GM19372 (cell line): ENCODE data around the gene EXOSC10.
"Not testable (repeated sequence)": the region's sequence is repeated elsewhere in the genome, so short reads cannot be mapped to it uniquely, and the experiment has no call there.

Experiments
- ATAC-seq: cut with Tn5 transposase; IDR thresholded peaks from one replicate; pipeline ENCODE4 v1.9.1; 2021; ENCODE audit warnings: mild to moderate bottlenecking, low read depth, moderate library complexity; ENCODE audit not compliant: unreplicated experiment

EXOSC10 gene

GRCh38 chr1:11063937-11064537 lies 35.6 kb downstream of the EXOSC10 start:
- ATAC-seq, result not testable (repeated sequence)

- no peak for ATAC-seq
Observed at GRCh38 chr1:11062965-11063401, 36.7 kb downstream of the EXOSC10 start.

GRCh38 chr1:11061652-11062365 lies 37.9 kb downstream of the EXOSC10 start:
- no peak for ATAC-seq

- peak; percentile 92 for ATAC-seq
Observed at GRCh38 chr1:11059968-11060830, 39.5 kb downstream of the EXOSC10 start, which contains the start of gene SRM. TSS of gene SRM (minus strand) at chr1:11060018. CDS start at chr1:11059943, 75 bp downstream.

GRCh38 chr1:11059155-11059967 lies 40.3 kb downstream of the EXOSC10 start:
- no peak for ATAC-seq

GRCh38 chr1:11058595-11059154 lies 41.0 kb downstream of the EXOSC10 start:
- no peak for ATAC-seq

GRCh38 chr1:11058026-11058425 lies 41.6 kb downstream of the EXOSC10 start:
- ATAC-seq, result no peak

GRCh38 chr1:11057477-11057876 lies 42.2 kb downstream of the EXOSC10 start:
- no peak for ATAC-seq

GRCh38 chr1:11056504-11056903 lies 43.2 kb downstream of the EXOSC10 start:
- ATAC-seq, result no peak

- ATAC-seq, result no peak
Observed at GRCh38 chr1:11055676-11056075, 44.0 kb downstream of the EXOSC10 start.

- ATAC-seq, result no peak
Observed at GRCh38 chr1:11054666-11055065, 45.0 kb downstream of the EXOSC10 start.

- ATAC-seq, result no peak
Observed at GRCh38 chr1:11054181-11054580, 45.5 kb downstream of the EXOSC10 start.

GRCh38 chr1:11053758-11054137 lies 45.9 kb downstream of the EXOSC10 start:
- no peak for ATAC-seq

GRCh38 chr1:11052839-11053757 lies 46.6 kb downstream of the EXOSC10 start:
- ATAC-seq, result no peak

- ATAC-seq, result no peak
Observed at GRCh38 chr1:11051781-11052511, 47.7 kb downstream of the EXOSC10 start.

GRCh38 chr1:11051121-11051520 lies 48.5 kb downstream of the EXOSC10 start:
- not testable (repeated sequence) for ATAC-seq

- ATAC-seq, result no peak
Observed at GRCh38 chr1:11046625-11047365, 52.9 kb downstream of the EXOSC10 start, which contains the start of gene MASP2. TSS of gene MASP2 (minus strand) at chr1:11047239. CDS start at chr1:11047207, 32 bp downstream.

GRCh38 chr1:11046270-11046566 lies 53.5 kb downstream of the EXOSC10 start:
- ATAC-seq, result no peak
